DMS 273 treated with DMSO at 0.1 percent for 48 hours (cell line): ENCODE data around the gene RAD51AP1.

Source experiments
- DNase-seq: peaks from one replicate; lab custom pipeline; 2025; lab: John Stamatoyannopoulos, UW

Gene RAD51AP1

GRCh38 chr12:4595881-4596280 is 57.2 kb downstream of the RAD51AP1 start:
- no peak for DNase-seq

DNA sequence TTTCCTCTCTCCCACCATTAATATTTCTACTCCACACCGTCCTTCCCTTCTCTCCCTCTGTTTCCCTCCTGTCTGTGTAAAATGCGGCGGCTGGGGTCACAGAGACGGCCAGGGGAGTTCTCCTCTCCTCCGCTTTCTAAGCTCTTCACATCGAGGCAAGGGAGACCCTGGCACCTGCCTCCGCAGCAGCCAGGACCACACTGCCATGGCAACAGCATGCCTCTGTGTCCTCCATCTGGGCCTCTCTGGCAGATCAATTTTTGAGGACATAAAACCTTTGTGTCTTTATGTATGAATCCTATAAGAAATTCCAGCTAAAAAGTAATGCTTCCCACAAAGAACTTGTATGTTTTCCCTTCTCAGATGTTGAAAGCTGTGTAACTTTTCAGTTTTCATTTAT is 64.7 kb downstream of the RAD51AP1 start:
- DNase-seq: no peak

- DNase-seq: no peak
These were observed 65.3 kb downstream of the RAD51AP1 start for GRCh38 chr12:4603946-4604345.

GRCh38 chr12:4604684-4605193 is 66.0 kb downstream of the RAD51AP1 start:
- DNase-seq: peak; percentile 45

DNA sequence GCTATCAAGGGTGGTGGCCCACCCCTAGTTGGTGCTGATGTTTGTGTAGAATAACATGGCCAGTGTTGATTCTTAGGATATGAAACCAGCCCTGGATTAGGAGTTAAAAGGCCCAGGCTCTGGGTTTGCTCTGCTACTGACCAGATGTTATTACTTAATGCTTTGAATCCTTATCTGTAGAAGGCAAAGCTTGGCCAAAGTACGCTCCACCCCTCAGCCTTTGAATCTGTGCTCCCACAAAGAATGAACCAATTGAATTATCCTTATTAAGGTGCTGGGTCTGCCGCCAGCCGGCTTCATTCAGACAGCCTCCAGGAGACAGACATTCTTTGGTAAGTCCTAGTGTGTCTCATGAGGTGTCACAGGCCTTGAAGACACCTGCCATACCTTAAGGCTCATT is 68.4 kb downstream of the RAD51AP1 start:
- no peak for DNase-seq

DNA sequence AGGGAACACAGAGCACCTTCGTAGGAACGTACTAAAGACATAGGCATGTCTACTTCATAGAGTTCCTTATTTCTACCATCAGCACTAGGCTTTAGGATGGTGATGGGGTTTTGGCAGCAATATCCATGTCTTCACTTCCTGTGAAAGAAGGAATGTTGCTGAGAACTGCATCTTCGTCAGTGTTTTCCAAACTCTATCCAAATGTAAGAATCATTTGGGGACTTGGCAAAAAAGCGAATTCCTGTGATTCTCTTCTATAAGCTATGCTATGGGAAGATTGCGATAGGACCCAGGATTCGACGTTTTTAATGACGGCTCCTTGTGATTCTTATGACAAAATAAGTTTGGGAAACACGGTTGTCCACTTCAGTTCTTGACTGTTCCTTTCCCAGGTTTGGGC is 70.4 kb downstream of the RAD51AP1 start:
- DNase-seq: no peak
